Retinal pigment epithelial cell (primary cell): ENCODE results near the gene LOXL3.

Experiments used
- DNase-seq: peaks from one replicate; pipeline ENCODE4 v3.0.0-alpha.2; 2010; ENCODE audit warnings: low read depth
- H3K4me3 ChIP-seq: 2 replicates; pipeline ENCODE4 v1.5.1; 2011; ENCODE audit warnings: mild to moderate bottlenecking, low read length, control low read depth, moderate library complexity
- CTCF ChIP-seq: conservative IDR thresholded peaks from 2 replicates; pipeline ENCODE4 v1.5.1; 2011; ENCODE audit warnings: low read depth, low read length, control low read depth, inconsistent platforms

Gene LOXL3

GRCh38 chr2:74529357-74530238, 24.1 kb downstream of the LOXL3 start, which contains the start of the genes AUP1 and HTRA2:
Gene AUP1 (minus strand): TSS chr2:74529706. CDS start chr2:74529629, 77 bp downstream.
Gene HTRA2 (plus strand): TSS chr2:74529933. CDS start chr2:74530007, 74 bp downstream.
- DNase-seq = peak; percentile 97
- peak within 1 kb of the TSS; percentile 96 for H3K4me3 ChIP-seq
- TF ChIP-seq CTCF = no peak

DNA sequence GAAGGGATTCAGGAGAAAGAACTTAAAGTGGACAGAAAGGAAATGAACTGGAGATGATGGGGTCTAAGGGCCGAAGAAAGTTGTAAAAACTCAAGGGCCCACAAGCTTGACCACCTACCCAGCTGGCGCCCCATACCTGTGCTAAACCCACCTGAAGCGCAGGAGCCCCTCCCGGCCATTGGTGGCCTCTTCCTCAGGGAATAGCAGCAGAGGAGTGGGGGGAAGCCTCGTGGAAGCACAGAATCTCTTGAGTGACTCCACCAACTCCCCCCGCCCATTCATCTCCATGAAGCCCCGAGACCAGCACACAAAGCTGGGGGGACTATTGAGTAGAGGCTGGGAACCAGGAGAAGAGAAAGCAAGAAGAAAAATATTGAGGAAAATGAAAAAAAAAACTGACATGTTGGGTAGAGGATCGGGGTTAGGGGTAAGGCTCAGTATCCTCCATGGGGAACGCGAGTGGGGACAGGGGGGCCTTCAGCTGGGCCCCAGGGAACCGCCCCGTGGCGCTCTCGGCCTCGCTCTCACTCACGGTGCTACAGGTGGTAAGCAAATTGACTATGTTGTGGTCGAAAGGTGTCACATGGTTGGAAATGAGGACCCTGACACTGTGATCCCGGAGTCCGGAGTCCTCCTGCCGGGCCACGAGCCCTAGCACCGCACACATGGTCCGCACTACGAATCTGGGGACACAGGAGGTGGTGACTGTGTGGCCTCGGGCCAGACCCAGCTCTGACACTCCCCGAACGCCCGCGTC, 25.0 kb downstream of the LOXL3 start:
- peak; percentile 7 for TF ChIP-seq CTCF
- DNase-seq = no peak
- H3K4me3 ChIP-seq = peak overlapping the region; percentile 96

DNA sequence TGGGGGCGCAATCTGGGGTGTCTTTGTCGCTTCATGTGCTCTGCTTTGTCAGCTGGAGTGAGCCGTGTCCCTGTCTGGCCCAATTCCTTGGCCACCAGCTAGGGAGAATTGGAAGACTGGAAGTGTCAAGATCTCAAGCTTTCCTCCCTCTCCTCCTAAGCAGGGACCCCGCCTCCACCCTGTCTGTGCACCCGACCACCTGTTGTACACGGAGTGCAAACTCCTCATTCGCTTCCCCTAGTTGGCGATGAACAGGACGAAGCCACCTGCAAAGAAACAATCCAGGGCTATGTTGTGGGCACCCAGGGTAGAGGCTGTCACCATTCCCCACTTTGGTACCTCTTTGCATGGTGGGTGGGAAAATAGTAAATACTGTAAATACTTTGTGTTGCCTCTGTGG, 26.0 kb downstream of the LOXL3 start:
- DNase-seq = no peak
- TF ChIP-seq CTCF = no peak
- H3K4me3 ChIP-seq = no peak overlapping the region

DNA sequence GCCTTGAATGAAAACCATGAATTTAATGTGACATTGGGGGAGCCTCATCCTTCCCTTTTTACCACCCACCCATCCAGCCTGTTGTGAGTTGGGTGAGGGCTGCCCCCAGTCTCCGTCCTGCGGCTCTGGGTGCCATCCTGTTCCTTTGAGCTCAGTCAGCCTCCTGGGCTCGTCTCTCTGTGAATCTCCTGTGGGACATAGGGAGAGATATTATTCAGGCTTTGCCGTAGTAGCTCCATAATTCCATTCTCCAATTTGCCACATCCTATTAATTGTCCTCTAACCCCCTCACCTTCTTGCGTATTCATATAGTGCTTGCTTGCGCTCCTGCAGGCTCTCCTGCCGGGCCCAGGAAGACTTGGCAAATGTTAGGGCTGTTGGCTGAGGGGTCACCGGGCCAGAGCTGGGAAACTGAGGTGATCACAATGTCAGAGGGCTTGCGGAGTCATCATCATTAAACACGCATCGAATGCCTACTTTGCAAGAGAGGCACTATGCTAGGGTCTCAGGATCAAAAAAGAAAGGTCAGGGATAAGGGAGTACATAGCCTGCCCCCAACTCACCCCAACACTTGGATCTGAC, 27.0 kb downstream of the LOXL3 start:
- no peak for DNase-seq
- TF ChIP-seq CTCF = no peak
- H3K4me3 ChIP-seq = no peak overlapping the region

GRCh38 chr2:74525717-74526648, 27.8 kb downstream of the LOXL3 start, which contains the start of gene DQX1:
Gene DQX1 (minus strand): TSS chr2:74526231. CDS start chr2:74525729, 502 bp downstream.
- H3K4me3 ChIP-seq = no peak within 1 kb of the TSS
- no peak for TF ChIP-seq CTCF
- DNase-seq = no peak

DNA sequence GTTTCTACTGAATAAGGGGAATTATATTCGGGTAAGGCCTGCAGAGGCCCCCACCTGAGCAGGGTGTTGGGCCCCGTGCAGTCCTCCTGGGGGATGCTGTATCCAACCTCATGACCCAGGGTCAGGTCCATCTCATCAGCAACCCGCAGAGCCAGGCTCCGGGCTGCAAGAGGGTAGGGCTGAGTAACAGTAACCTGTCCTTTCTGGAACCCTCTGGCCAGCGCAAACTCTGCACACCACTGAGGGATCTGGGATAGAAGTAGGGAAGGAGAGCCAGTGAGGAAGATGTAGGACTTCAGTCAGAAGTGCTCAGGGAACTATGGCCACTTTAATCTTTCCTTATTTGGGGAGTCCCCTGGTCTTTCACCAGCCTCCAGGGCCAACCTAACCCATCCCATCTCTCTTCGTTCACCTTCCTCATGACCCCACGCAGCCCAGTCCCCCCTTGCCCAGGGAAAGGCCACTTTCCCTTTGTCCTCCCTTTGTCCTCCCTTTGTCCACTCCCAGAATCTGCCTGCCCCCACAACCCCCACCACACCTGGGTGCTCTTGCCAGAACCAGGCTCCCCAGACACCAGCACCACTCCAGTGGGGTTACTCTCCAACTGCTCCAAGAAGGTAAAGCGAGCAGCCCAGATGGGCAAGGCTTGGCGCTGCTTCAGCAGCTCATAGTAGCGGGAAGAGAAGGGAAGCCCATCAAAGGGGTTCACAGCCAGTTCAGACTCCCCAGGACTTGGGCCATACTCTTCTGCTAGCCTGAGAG, 28.6 kb downstream of the LOXL3 start:
- no peak for DNase-seq
- no peak overlapping the region for H3K4me3 ChIP-seq
- TF ChIP-seq CTCF = no peak
